Thyroid gland (tissue), 4 donors: ENCODE results near the gene RAB30.

ENCODE experiments used
- CTCF ChIP-seq, 6 experiments: fragments of 200-600 bp in 3 of 6; fragments of 450-650 bp in 3 of 6; sonication (generic) in 3 of 6; IDR thresholded peaks; one replicate each; pipeline ENCODE4 v1.5.1; 2016 to 2019; ENCODE audit warnings: antibody characterized with exemption in 6 of 6, mild to moderate bottlenecking in 2 of 6, inconsistent platforms in 1 of 6, moderate library complexity in 1 of 6
- POLR2A ChIP-seq, 2 donors: fragments of 450-650 bp; IDR thresholded peaks; one replicate each; pipeline ENCODE4 v1.6.1; 2017; ENCODE audit warnings: antibody characterized with exemption in 2 of 2, mild to moderate bottlenecking in 2 of 2, moderate library complexity in 1 of 2

- TF ChIP-seq POLR2A (IDR thresholded peaks at IDR 0.05): no peak
- TF ChIP-seq CTCF (IDR thresholded peaks at IDR 0.05): no peak
These were observed 91.4 kb downstream of the RAB30 start for GRCh38 chr11:82980292-82980691.
